ENCODE results near the gene ISLR.

ISLR gene

DNA sequence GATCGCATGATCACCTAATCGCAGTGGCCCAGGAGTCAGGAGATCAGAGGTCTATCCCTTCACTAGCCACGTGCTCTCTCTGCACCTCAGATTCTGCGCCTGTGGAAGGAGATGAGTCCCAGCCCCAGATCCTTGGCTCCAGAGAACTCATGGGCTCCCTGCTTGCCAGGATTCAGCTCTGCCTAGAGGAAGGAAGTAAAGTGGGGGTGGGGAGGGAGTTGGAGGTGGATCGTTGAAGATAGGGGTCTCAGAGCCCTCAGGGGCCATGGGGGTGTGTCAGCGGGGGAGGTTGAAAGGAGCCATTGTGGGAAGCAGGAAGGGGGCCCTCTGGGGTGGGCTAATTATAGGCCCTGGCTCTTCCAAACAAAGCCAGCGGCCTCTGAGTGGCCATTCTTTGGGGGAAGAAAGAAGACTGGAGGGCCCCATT, 40.4 kb downstream of the ISLR start:
- Mint-ChIP-seq H3K36me3 (peaks cover 0 to 1% of the 10 kb centered on the region in 2 donors), H3K27ac (no peak overlapping the region), H3K9me3 (no peaks in the 10 kb centered on the region), H3K4me1 (no peaks in the 10 kb centered on the region), H3K27me3 (peaks cover 13 to 29% of the 10 kb centered on the region in 2 donors), H3K4me3 (no peak overlapping the region)
- no peak for DNase-seq
- no peak for ATAC-seq (replicated peaks)

GRCh38 chr15:74214324-74215021, 41.0 kb downstream of the ISLR start:
- H3K4me3 Mint-ChIP-seq: no peak overlapping the region
- DNase-seq (no peak), ATAC-seq (replicated peaks) (no peak)
- no peaks in the 10 kb centered on the region for H3K4me1 Mint-ChIP-seq
- peaks cover 16 to 27% of the 10 kb centered on the region in 2 donors for H3K27me3 Mint-ChIP-seq
- H3K9me3 Mint-ChIP-seq: no peaks in the 10 kb centered on the region
- H3K36me3 Mint-ChIP-seq: peaks cover 0 to 1% of the 10 kb centered on the region in 2 donors
- H3K27ac Mint-ChIP-seq: no peak overlapping the region

GRCh38 chr15:74215958-74216357, 42.4 kb downstream of the ISLR start:
- H3K27me3 Mint-ChIP-seq: peaks cover 28 to 30% of the 10 kb centered on the region in 2 donors
- H3K4me3 Mint-ChIP-seq: no peak overlapping the region

GRCh38 chr15:74216949-74217348, 43.4 kb downstream of the ISLR start:
- ATAC-seq (replicated peaks) (no peak), DNase-seq (no peak)
- Mint-ChIP-seq H3K36me3 (peaks cover 0 to 1% of the 10 kb centered on the region in 2 donors), H3K4me3 (no peak overlapping the region), H3K27ac (no peak overlapping the region), H3K9me3 (no peaks in the 10 kb centered on the region), H3K27me3 (peaks cover 36 to 38% of the 10 kb centered on the region in 2 donors), H3K4me1 (no peaks in the 10 kb centered on the region)

More at GRCh38 chr15:74215958-74216357, 42.4 kb downstream of the ISLR start:
- ATAC-seq (replicated peaks): no peak
- no peak for DNase-seq
- H3K4me1 Mint-ChIP-seq: no peaks in the 10 kb centered on the region
- peaks cover 0 to 1% of the 10 kb centered on the region in 2 donors for H3K36me3 Mint-ChIP-seq
- no peak overlapping the region for H3K27ac Mint-ChIP-seq
- no peaks in the 10 kb centered on the region for H3K9me3 Mint-ChIP-seq

GRCh38 chr15:74217907-74218885, 44.7 kb downstream of the ISLR start:
- no peak overlapping the region for H3K4me3 Mint-ChIP-seq
- H3K4me1 Mint-ChIP-seq: no peaks in the 10 kb centered on the region
- no peak overlapping the region for H3K27ac Mint-ChIP-seq
- DNase-seq (no peak), ATAC-seq (replicated peaks) (no peak)
- no peaks in the 10 kb centered on the region for H3K9me3 Mint-ChIP-seq
- H3K27me3 Mint-ChIP-seq: peaks cover 42 to 46% of the 10 kb centered on the region in 2 donors
- peaks cover 0 to 1% of the 10 kb centered on the region in 2 donors for H3K36me3 Mint-ChIP-seq

- Mint-ChIP-seq H3K36me3 (no peaks in the 10 kb centered on the region), H3K4me3 (no peak overlapping the region), H3K9me3 (no peaks in the 10 kb centered on the region), H3K4me1 (peaks cover 0 to 2% of the 10 kb centered on the region in 2 donors), H3K27ac (no peak overlapping the region), H3K27me3 (peaks cover 51 to 55% of the 10 kb centered on the region in 2 donors)
- DNase-seq (no peak), ATAC-seq (replicated peaks) (no peak)
Observed at GRCh38 chr15:74220475-74221248, 47.2 kb downstream of the ISLR start.

GRCh38 chr15:74221399-74222239, 48.1 kb downstream of the ISLR start:
- H3K4me1 Mint-ChIP-seq: peaks cover 0 to 2% of the 10 kb centered on the region in 2 donors
- no peak for ATAC-seq (replicated peaks)
- no peak for DNase-seq
- no peak overlapping the region for H3K27ac Mint-ChIP-seq
- no peaks in the 10 kb centered on the region for H3K36me3 Mint-ChIP-seq
- peaks cover 56 to 64% of the 10 kb centered on the region in 2 donors for H3K27me3 Mint-ChIP-seq
- H3K4me3 Mint-ChIP-seq: no peak overlapping the region
- H3K9me3 Mint-ChIP-seq: no peaks in the 10 kb centered on the region

DNA sequence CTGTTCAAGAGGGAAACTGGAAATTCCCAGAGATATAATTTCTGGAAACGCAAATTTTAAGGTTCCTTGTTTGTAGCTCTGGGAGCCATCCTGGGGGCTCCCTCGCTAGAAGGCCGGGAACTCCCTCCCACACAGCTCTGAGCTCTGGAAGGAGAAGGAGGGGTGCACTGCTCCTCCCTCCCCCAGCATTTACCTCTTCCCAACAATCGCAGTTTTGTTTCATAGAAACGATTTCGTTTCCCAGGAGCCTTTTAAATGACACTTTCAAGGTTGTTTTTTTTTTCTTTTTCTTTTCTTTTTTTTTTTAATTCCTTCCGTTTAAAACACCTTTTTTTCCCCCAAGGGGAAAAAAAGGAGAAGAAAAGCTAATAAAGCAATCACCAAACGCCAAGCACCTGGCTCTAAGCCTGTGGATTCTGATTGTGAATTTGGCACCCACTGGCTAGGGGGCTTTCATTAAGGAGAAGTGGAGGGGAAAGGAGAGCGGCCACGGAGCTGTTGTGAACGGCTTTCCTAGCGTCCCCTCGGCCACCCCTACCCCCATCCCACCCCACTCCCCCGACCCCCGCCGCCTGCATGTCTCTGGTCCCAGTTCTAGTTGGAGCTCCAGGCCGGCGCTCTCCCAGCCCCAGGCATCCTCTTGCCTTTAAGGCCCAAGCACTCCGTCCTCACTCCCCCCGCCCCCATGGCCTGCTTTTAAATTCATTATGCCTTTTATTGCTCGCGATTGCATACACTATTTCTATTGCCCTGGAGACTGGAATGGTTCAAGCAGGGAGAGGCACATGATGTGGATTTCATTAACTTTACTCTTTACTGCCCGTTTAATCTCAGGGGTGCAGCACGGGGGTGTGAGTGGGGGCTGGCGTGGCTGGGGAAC, 49.0 kb downstream of the ISLR start:
- no peaks in the 10 kb centered on the region for H3K36me3 Mint-ChIP-seq
- no peak overlapping the region for H3K4me3 Mint-ChIP-seq
- H3K9me3 Mint-ChIP-seq: no peaks in the 10 kb centered on the region
- no peak overlapping the region for H3K27ac Mint-ChIP-seq
- H3K27me3 Mint-ChIP-seq: peaks cover 56 to 67% of the 10 kb centered on the region in 2 donors
- ATAC-seq (replicated peaks): no peak
- DNase-seq: no peak
- H3K4me1 Mint-ChIP-seq: peaks cover 0 to 2% of the 10 kb centered on the region in 2 donors

DNA sequence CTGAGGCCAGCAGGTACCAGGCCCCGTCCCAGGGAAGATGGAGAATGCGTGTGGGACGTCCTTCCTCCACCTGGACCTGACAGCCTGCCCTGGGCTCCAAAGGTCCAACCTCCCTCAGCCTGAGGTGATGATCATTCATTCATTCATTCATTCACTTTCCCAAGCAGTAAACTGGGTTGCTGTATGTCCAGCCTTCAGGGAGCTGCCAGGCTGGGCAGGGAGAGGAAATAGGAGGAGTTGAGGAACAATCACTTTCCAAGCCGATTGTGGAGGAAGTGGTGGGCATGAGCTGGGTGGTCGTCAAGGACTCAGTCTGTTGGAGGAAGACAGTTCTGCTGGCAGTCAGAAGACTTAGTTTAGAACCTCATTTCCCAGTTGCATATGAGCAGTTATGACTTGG, 52.4 kb downstream of the ISLR start:
- no peak overlapping the region for H3K27ac Mint-ChIP-seq
- H3K9me3 Mint-ChIP-seq: no peaks in the 10 kb centered on the region
- ATAC-seq (replicated peaks) (no peak), DNase-seq (no peak)
- peaks cover 55 to 61% of the 10 kb centered on the region in 2 donors for H3K27me3 Mint-ChIP-seq
- H3K4me3 Mint-ChIP-seq: no peak overlapping the region
- peaks cover 0 to 2% of the 10 kb centered on the region in 2 donors for H3K4me1 Mint-ChIP-seq
- no peaks in the 10 kb centered on the region for H3K36me3 Mint-ChIP-seq

Data from stimulated activated naive B cell treated with anti-CD40 and anti-IgM and Interleukin-4, amounts not matched to agents 10 μg/mL and 1 μg/mL and 100 μg/mL, for 72 hours (primary cell).